PC-3 (cell line): ENCODE measurements around the gene SH3PXD2B. TPM values are rescaled to one million over a fixed set of nuclear protein-coding genes. Genes with fewer than 3 reads are reported as not detected.

Experiments
- ATAC-seq: fragments of 200-7000 bp; cut with Tn5 transposase; 2 replicates; pipeline ENCODE4 v1.9.1; 2020; ENCODE audit warnings: mild to moderate bottlenecking, moderate library complexity
- BruUV-seq: library from RNA; stranded (reverse); fragments of 400-500 nt; replicated peaks from 2 replicates; lab custom pipeline; 2021; lab: Mats Ljungman, UMichigan
- CTCF ChIA-PET: fragments of 300-600 bp; sonication (Branson Sonifier 250); formaldehyde crosslinking; loops from one replicate; lab custom pipeline; 2022; ENCODE audit warnings: antibody characterized with exemption; lab: Charles Lee
- POLR2A ChIA-PET: fragments of 300-600 bp; sonication (Branson Sonifier 250); formaldehyde crosslinking; loops from one replicate; lab custom pipeline; 2022; ENCODE audit warnings: antibody characterized with exemption; ENCODE audit not compliant: unreplicated experiment; lab: Charles Lee
- DNase-seq: peaks from one replicate; pipeline ENCODE4 v3.0.0-alpha.2; 2015
- H2AFZ ChIP-seq: fragments of 300-600 bp; sonication (generic); 2 replicates; pipeline ENCODE4 v1.6.0; 2016; ENCODE audit warnings: antibody characterized with exemption, low read length
- H3F3A ChIP-seq: fragments of 300-600 bp; sonication (generic); one replicate; pipeline ENCODE4 v1.6.0; 2017; ENCODE audit warnings: antibody characterized with exemption, low read length, control low read depth, mild to moderate bottlenecking; ENCODE audit not compliant: unreplicated experiment
- H3K27ac ChIP-seq: fragments of 300-600 bp; sonication (generic); 2 replicates; pipeline ENCODE4 v1.5.1; 2016; ENCODE audit warnings: mild to moderate bottlenecking, low read length
- H3K27me3 ChIP-seq: fragments of 300-600 bp; sonication (generic); 2 replicates; pipeline ENCODE4 v1.6.1; 2016; ENCODE audit warnings: low read length, mixed read lengths
- H3K36me3 ChIP-seq: fragments of 300-600 bp; sonication (generic); 2 replicates; pipeline ENCODE4 v1.6.1; 2016; ENCODE audit warnings: low read depth, mixed run types, low read length, mixed read lengths
- H3K4me1 ChIP-seq: fragments of 300-600 bp; sonication (generic); 2 replicates; pipeline ENCODE4 v1.5.1; 2016; ENCODE audit warnings: low read length; ENCODE audit not compliant: insufficient read depth
- H3K4me2 ChIP-seq: fragments of 300-600 bp; sonication (generic); 2 replicates; pipeline ENCODE4 v1.6.0; 2016; ENCODE audit warnings: low read length
- H3K4me3 ChIP-seq: fragments of 300-600 bp; sonication (generic); 2 replicates; pipeline ENCODE4 v1.5.1; 2016; ENCODE audit warnings: mild to moderate bottlenecking, low read length, mixed read lengths
- H3K79me2 ChIP-seq: fragments of 300-600 bp; sonication (generic); 2 replicates; pipeline ENCODE4 v1.6.1; 2017; ENCODE audit warnings: low read length, mixed read lengths
- H3K9ac ChIP-seq: fragments of 300-600 bp; sonication (generic); 2 replicates; pipeline ENCODE4 v1.6.0; 2016; ENCODE audit warnings: mild to moderate bottlenecking, low read length
- H3K9me2 ChIP-seq: fragments of 300-600 bp; sonication (generic); replicated peaks from 2 replicates; pipeline ENCODE4 v1.6.1; 2016; ENCODE audit warnings: mixed run types, low read length, mixed read lengths
- H3K9me3 ChIP-seq: fragments of 300-600 bp; sonication (generic); 2 replicates; pipeline ENCODE4 v1.6.1; 2016; ENCODE audit warnings: low read length, mixed read lengths
- H4K20me1 ChIP-seq: fragments of 300-600 bp; sonication (generic); 2 replicates; pipeline ENCODE4 v1.6.1; 2016; ENCODE audit warnings: low read length, mixed read lengths
- CTCF ChIP-seq: fragments of 300-600 bp; sonication (generic); conservative IDR thresholded peaks from 2 replicates; pipeline ENCODE4 v1.5.1; 2017; ENCODE audit warnings: antibody characterized with exemption, low read depth, mild to moderate bottlenecking, low read length
- EZH2 ChIP-seq: fragments of 300-600 bp; sonication (generic); IDR thresholded peaks from one replicate; pipeline ENCODE4 v1.6.1; 2017; ENCODE audit warnings: antibody characterized with exemption, mild to moderate bottlenecking, low read length; ENCODE audit not compliant: unreplicated experiment
- EZH2phosphoT487 ChIP-seq: fragments of 300-600 bp; sonication (generic); IDR thresholded peaks from 2 replicates; pipeline ENCODE4 v1.6.1; 2018; ENCODE audit warnings: mild to moderate bottlenecking, antibody characterized with exemption, low read length, borderline replicate concordance
- intact Hi-C: fragments of 100-400 bp; cut with micrococcal nuclease; formaldehyde crosslinking; loops from 2 replicates; pipeline ENCODE4 v1.9.0; 2023
- total RNA-seq: library from RNA; depleted of rRNA; stranded (reverse); fragments of >200 nt; gene quantifications from 2 replicates; pipeline ENCODE4 v1.2.3, GENCODE V29; 2014

Gene SH3PXD2B
- total RNA-seq, 1 experiment from 2014 or later: 9.8 TPM

DNA sequence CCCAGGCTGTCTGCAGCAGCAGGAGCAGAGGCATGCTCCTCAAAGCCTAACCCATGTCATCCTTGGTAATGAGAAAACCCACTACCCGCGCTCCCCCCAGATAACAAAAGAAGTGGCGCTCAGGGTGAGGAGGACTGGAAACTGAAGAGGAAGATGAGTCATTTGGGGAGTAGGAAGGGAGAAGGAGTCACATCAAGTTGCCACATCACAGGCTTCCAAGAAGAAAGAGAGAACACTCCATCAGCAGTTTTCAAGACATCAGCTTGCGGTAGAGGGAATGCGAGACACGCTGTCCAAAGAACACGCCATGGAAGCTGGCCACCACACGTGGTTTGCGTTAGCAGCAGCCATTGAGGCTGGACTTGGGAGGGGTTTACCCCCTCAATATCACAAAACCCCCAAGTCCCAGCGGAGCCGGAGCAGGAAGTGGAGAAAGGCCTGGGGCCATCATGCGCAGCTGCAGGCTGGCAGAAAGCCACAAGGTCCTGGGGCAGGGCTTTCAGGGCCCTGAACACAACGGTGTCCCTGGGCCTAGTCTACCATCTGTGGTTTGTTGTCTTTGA lies 41.5 kb downstream of the SH3PXD2B start:
- Histone ChIP-seq H3K79me2 (no peaks in the 10 kb centered on the region), H3K9me2 (no peaks in the 10 kb centered on the region), H2AFZ (no peak overlapping the region), H4K20me1 (no peaks in the 10 kb centered on the region), H3K4me3 (no peak overlapping the region), H3K4me2 (peak overlapping the region; percentile 56), H3K27ac (peak overlapping the region; percentile 54), H3K27me3 (no peaks in the 10 kb centered on the region), H3F3A (no peaks in the 10 kb centered on the region), H3K9me3 (no peaks in the 10 kb centered on the region), H3K4me1 (peaks cover 64% of the 10 kb centered on the region), H3K9ac (no peak overlapping the region), H3K36me3 (no peaks in the 10 kb centered on the region)
- DNase-seq: peak; percentile 73
- POLR2A ChIA-PET: no interaction called here
- intact Hi-C loops: no loop called here
- CTCF ChIA-PET: no interaction called here
- no TSS peak for BruUV-seq
- ATAC-seq: peak; percentile 12; the same call in 1 of the 2 replicates
- no peak for TF ChIP-seq EZH2phosphoT487
- TF ChIP-seq EZH2: no peak
- no peak for TF ChIP-seq CTCF

- CTCF ChIA-PET: no interaction called here
- TF ChIP-seq CTCF (no peak), EZH2phosphoT487 (no peak), EZH2 (no peak)
- no peaks in the 10 kb centered on the region for H3K79me2 ChIP-seq
- no peak overlapping the region for H3K4me2 ChIP-seq
- H3F3A ChIP-seq: no peaks in the 10 kb centered on the region
- H3K27ac ChIP-seq: no peak overlapping the region
- DNase-seq (no peak), ATAC-seq (no peak)
- H3K9ac ChIP-seq: no peak overlapping the region
- H2AFZ ChIP-seq: no peak overlapping the region
- H3K36me3 ChIP-seq: no peaks in the 10 kb centered on the region
- H3K4me3 ChIP-seq: no peak overlapping the region
- H3K4me1 ChIP-seq: peaks cover 72% of the 10 kb centered on the region
- H3K9me3 ChIP-seq: no peaks in the 10 kb centered on the region
- no TSS peak for BruUV-seq
- no peaks in the 10 kb centered on the region for H4K20me1 ChIP-seq
- H3K27me3 ChIP-seq: no peaks in the 10 kb centered on the region
- intact Hi-C loops: loop anchor here (2.0 kb wide), 2 partner anchors 41 to 51 kb away; no protein-coding TSS in a partner anchor
- H3K9me2 ChIP-seq: no peaks in the 10 kb centered on the region
- POLR2A ChIA-PET: no interaction called here
These were observed 42.7 kb downstream of the SH3PXD2B start for GRCh38 chr5:172411484-172412072.
